ENCODE measurements around the gene C6orf132. TPM values are rescaled to one million over a fixed set of nuclear protein-coding genes. Genes with fewer than 3 reads are reported as not detected.

Gene C6orf132
- total and polyA plus RNA-seq, 9 of the 15 experiments (the other 6 are each of a cell fraction or from before 2014, with no cell fraction given) = 0.06 to 0.35 (median 0.14) TPM

DNA sequence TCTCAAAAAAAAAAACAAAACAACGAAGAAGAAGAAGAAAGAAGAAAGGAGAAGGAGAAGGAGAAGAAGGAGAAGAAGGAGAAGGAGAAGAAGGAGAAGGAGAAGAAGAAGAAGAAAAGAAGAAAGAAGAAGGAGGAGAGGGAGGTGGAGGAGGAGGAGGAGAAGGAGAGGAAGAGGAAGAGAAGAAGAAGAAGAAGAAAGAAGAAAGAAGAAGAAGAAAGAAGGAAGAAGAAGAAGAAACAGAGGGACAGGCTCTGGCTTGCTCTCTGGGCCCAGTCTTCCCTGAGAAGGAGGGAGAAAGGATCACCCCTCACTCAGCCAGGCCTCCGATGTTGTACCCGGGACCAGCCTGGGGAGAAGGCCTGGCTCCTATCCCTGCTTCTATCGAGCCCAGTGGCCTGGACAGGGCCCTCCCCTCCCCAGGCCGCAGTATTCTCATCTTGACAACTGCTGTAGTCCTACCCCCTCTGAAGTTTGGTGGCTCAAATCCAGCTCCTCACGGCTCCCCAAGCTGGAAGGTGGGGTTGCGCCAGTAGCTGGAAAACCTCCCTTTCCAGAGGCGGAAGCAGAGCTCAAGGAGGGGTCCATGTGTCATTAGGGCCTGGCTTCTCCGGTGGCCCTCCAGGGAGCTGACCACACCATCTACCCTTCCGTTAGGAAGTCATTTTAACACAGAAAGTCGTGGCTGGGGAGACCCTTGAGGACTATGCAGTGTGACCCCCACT lies 18.9 kb downstream of the C6orf132 start:
- intact Hi-C loops (cut with micrococcal nuclease) (no loop called here), in situ Hi-C loops (cut with MboI) (no loop called here)
- Histone ChIP-seq H3K27ac (ENCODE audit: extremely low read depth, low read depth, low read length) (no peak overlapping the region), H3K9me1 (ENCODE audit: control insufficient read depth, insufficient read depth, low read length) (no peaks in the 10 kb centered on the region), H4K20me1 (replicated peaks; ENCODE audit: control insufficient read depth, insufficient read depth, low read length) (no peaks in the 10 kb centered on the region; the same call in 1 of the 2 replicates), H3K4me2 (ENCODE audit: insufficient read depth, low read length) (no peak overlapping the region), H3K9me3 (replicated peaks; ENCODE audit: control insufficient read depth, insufficient read depth, low read depth, low read length) (no peaks in the 10 kb centered on the region), H3K79me2 (ENCODE audit: control insufficient read depth, insufficient read depth, low read length) (no peaks in the 10 kb centered on the region), H3K4me3 (no peak overlapping the region), H3K36me3 (ENCODE audit: control insufficient read depth, insufficient read depth, low read length) (no peaks in the 10 kb centered on the region), H2AFZ (ENCODE audit: low read depth, low read length) (peak overlapping the region; percentile 52), H3K4me1 (replicated peaks in 1 of 2; ENCODE audit: control insufficient read depth in 2 of 2, insufficient read depth in 2 of 2, low read length in 2 of 2) (peaks cover 3 to 16% of the 10 kb centered on the region in 2 experiments; a peak in 4 of 5 replicates), H3K9ac (ENCODE audit: insufficient read depth in 1 of 2, low read depth in 2 of 2, low read length in 2 of 2) (no peak overlapping the region), H3K27me3 (ENCODE audit: control insufficient read depth in 2 of 2, insufficient read depth in 2 of 2, low read length in 2 of 2) (no peaks in the 10 kb centered on the region)
- FAIRE-seq (no peak), ATAC-seq (peak; percentile 30), DNase-seq (ENCODE audit: extremely low read depth in 1 of 4, low spot score in 3 of 4) (no peak)
- TF ChIP-seq, protein P1, sequence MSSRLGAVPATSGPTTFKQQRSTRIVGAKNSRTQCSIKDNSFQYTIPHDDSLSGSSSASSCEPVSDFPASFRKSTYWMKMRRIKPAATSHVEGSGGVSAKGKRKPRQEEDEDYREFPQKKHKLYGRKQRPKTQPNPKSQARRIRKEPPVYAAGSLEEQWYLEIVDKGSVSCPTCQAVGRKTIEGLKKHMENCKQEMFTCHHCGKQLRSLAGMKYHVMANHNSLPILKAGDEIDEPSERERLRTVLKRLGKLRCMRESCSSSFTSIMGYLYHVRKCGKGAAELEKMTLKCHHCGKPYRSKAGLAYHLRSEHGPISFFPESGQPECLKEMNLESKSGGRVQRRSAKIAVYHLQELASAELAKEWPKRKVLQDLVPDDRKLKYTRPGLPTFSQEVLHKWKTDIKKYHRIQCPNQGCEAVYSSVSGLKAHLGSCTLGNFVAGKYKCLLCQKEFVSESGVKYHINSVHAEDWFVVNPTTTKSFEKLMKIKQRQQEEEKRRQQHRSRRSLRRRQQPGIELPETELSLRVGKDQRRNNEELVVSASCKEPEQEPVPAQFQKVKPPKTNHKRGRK (tag; IDR thresholded peaks at IDR 0.05) = peak; percentile 92
- TF ChIP-seq MCM7 (IDR thresholded peaks at IDR 0.05) (0 out of 4 replicates have a peak, but pooled peaks of 1 of the 2 experiments have one; percentile 29), ARNT (IDR thresholded peaks at IDR 0.05) (no peak), GABPB1 (CRISPR knock-in tag; IDR thresholded peaks at IDR 0.05) (no peak)
- TF ChIP-seq, protein P2, sequence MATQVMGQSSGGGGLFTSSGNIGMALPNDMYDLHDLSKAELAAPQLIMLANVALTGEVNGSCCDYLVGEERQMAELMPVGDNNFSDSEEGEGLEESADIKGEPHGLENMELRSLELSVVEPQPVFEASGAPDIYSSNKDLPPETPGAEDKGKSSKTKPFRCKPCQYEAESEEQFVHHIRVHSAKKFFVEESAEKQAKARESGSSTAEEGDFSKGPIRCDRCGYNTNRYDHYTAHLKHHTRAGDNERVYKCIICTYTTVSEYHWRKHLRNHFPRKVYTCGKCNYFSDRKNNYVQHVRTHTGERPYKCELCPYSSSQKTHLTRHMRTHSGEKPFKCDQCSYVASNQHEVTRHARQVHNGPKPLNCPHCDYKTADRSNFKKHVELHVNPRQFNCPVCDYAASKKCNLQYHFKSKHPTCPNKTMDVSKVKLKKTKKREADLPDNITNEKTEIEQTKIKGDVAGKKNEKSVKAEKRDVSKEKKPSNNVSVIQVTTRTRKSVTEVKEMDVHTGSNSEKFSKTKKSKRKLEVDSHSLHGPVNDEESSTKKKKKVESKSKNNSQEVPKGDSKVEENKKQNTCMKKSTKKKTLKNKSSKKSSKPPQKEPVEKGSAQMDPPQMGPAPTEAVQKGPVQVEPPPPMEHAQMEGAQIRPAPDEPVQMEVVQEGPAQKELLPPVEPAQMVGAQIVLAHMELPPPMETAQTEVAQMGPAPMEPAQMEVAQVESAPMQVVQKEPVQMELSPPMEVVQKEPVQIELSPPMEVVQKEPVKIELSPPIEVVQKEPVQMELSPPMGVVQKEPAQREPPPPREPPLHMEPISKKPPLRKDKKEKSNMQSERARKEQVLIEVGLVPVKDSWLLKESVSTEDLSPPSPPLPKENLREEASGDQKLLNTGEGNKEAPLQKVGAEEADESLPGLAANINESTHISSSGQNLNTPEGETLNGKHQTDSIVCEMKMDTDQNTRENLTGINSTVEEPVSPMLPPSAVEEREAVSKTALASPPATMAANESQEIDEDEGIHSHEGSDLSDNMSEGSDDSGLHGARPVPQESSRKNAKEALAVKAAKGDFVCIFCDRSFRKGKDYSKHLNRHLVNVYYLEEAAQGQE (IDR thresholded peaks at IDR 0.05; ENCODE audit: borderline replicate concordance) = no peak
- TF ChIP-seq, protein P2 (CRISPR knock-in tag; IDR thresholded peaks at IDR 0.05; ENCODE audit: low read depth) = no peak
- no TSS peak for BruUV-seq (replicated peaks)
- POLR2A ChIA-PET = interaction anchor here (0.6 to 4.2 kb wide), 7 partner anchors 10 to 114 kb away, joined by 3 to 21 read pairs (median 4); no protein-coding TSS in a partner anchor
- CTCF ChIA-PET (ENCODE audit: low intra/inter-chr PET ratio) = no interaction called here
- WGBS (ENCODE audit: insufficient coverage, low coverage, missing lambda C conversion rate) = 41% methylated on average over 9 of the region's 11 CpGs

Data from K562 (cell line).